Measurements from ENCODE around the gene MDN1.

- TF ChIP-seq EZH2phosphoT487 (IDR thresholded peaks at IDR 0.05; ENCODE audit: borderline replicate concordance, low read depth, low read length) (no peak), CTCF (conservative IDR thresholded peaks at IDR 0.05; ENCODE audit: low read length) (no peak)
Observed at GRCh38 chr6:89794324-89794723, 25.3 kb downstream of the MDN1 start.

Data from OCI-LY7 (cell line).